GDM1 (cell line): ENCODE data around the gene DAAM1.
A peak's percentile ranks its signal among the peaks of the same experiment; 100 is the strongest.

Experiments
- DNase-seq: peaks from one replicate; lab custom pipeline; 2025; lab: John Stamatoyannopoulos, UW

DAAM1 gene

GRCh38 chr14:59362513-59362912 is 174.0 kb downstream of the DAAM1 start:
- DNase-seq: no peak

GRCh38 chr14:59363531-59364226 is 175.2 kb downstream of the DAAM1 start:
- DNase-seq: no peak

GRCh38 chr14:59370158-59370742 is 181.8 kb downstream of the DAAM1 start:
- no peak for DNase-seq

- DNase-seq: no peak
Measured at GRCh38 chr14:59371771-59372170, 183.3 kb downstream of the DAAM1 start.

- no peak for DNase-seq
Measured at GRCh38 chr14:59374048-59374447, 185.6 kb downstream of the DAAM1 start.

DNA sequence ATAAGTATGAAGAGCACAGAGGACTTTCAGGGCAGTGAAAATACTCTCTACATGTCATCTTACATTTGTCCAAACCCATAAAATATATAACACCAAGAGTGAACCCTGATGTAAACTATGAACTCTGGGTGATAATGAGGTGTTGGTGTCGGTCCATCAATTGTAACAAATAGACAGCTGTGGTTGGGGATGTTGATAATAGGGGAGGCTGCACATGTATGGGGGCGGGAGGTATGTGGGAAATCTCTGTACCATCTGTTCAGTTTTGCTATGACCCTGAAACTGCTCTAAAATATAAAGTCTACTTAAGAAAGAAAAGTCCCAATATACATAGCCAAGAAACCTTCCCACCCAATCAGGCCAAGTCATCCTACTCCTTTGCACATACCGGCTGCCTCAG is 188.2 kb downstream of the DAAM1 start:
- no peak for DNase-seq

DNA sequence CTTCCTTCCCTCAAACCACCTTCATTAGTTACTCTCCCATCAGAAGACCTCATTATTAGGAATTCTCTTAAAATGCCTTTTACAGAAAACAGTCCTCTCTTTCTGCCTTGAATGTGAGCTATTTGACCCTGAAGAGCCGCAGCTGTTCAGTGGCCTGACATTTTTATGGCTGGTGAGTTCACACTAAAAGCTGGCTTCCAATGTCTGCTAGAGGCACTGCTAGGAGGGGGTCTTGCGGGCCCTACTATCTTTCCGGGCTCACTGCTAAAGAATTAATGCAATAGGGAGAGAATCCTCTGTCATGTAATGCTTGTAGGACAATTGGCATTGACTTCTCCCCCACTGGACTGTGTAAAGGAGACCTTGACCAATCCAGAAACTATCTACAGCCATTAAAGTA is 189.0 kb downstream of the DAAM1 start:
- no peak for DNase-seq

- DNase-seq: no peak
Measured at GRCh38 chr14:59377991-59378601, 189.6 kb downstream of the DAAM1 start.

- no peak for DNase-seq
Measured at GRCh38 chr14:59389936-59390335, 201.5 kb downstream of the DAAM1 start.

DNA sequence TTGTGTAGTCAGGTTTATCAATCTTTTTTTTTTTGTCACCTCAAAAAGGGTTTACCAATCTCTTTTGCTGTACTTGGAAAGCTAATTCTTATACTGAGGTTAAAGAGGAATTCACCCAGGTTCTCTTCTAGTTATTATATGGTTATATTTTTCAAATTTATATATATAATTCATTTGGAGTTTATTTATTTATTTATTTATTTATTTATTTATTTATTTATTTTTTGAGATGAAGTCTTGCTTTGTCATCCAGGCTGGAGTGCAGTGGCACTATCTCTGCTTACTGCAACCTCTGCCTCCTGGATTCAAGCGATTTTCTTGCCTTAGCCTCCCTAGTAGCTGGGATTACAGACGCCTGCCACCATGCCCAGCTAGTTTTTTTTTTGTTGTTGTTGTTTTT is 202.9 kb downstream of the DAAM1 start:
- no peak for DNase-seq

DNA sequence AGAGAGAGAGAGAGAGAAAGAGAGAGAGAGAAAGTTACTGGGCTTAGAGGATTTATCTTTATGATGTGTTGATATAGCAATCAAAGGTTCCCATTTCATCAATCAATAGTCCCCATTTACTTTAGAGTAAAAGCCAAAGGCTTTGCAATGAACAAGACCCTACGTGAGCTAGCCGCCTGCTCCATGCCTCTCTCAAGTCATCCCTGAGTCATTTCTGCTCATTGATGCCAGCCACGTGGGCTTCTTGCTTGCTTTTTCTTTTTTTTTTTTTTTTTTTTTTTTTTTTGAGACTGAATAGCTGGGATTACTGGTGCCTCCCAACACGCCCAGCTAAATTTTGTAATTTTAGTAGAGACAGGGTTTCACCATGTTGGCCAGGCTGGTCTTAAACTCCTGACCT is 205.8 kb downstream of the DAAM1 start:
- no peak for DNase-seq

DNA sequence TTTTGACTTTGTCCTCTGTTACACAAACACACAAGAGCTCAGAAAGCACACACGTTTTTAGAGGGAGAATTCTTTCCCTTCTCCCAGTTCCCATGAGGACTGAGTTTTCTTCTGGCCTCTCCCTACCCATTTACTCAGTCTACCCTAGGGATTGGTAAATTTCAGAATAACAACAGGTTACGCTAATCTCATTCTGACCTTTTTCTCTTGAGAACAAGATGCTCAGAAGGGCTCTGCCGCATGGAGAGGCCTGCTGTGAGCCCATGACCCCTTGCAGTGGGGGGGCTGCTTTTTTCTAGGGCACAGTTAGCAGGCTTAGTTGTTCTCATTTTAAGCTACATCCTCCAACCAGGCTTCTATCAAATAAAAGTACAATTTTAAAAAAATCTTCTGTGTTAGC is 207.2 kb downstream of the DAAM1 start:
- no peak for DNase-seq

DNA sequence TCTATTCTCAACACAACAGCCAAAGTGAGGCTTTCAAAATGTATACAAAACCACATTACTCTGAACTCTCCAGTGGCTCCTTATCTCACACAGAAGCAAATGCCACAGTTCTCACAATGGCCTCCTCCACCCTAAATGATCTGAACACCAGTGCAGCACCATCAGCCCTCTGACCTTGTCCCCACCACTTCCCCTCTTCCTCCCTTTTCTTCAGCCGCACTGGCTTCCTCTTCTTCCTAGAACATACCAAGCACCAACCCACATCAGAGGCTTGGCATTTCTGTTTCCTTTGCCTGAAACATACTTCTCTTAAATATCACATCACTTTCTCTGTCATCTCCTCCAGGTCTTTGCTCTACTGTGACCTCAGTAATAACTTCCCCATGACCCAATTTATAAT is 210.4 kb downstream of the DAAM1 start:
- peak; percentile 96 for DNase-seq

GRCh38 chr14:59406454-59407245 is 218.2 kb downstream of the DAAM1 start:
- no peak for DNase-seq

- DNase-seq: no peak
Measured at GRCh38 chr14:59407246-59408010, 219.0 kb downstream of the DAAM1 start.

DNA sequence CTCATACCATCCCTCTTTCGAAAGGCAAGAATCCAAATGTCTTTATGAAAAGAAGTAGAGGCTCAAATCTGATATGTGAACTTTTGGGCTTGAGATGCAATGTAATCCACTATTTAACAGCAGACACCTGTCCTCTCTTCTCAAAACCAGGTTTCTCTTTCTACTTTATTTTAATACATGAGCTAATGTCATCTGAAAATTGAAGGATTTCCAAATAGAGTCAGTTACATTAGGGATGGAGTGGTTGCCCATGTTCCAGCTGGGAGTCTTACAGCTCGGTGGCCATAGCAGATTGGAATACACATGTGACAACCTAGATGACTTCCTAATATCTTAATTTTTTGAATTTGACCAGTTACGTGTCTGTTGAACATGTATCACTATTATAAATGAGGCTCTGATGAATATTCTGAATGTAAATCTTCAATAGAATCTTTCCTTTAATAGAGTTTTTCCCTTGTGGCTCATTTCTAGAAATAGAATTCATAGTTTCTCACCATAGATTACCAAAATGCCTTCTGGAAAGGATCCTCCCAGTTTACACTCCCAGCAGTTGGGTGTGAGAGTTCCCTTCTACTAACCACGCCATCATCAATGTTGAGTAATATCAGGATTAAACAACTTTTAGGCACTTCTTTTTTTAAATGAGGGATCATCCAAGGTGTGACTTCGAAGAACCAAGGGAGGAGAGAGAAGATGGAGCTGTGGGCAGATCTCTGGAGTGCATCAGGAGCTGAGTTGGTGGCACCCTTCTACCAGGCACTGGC is 227.6 kb downstream of the DAAM1 start:
- DNase-seq: no peak

- DNase-seq: no peak
Measured at GRCh38 chr14:59417311-59417710, 228.8 kb downstream of the DAAM1 start.

DNA sequence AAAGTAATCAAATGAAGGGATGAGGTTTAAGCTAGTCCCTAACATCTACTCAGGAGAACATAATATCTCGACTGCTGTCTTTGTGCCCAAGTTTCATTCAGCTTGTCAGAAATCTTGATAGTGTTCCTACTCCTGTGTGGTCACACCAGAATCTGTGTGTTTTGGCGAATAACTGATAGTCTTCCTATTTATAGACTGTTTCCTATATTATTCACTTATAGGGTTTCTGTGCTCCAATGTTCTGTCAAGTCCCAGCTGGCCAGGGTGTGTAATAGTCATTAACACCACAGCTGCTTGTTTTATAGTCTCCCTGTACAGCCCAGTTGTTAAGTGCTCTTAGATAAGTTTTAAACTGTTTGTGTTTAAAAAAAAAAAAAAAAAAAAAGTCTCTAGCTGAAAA is 230.8 kb downstream of the DAAM1 start:
- no peak for DNase-seq
